Esophagus (tissue), 2 donors: ENCODE measurements around the gene PKD1L1. TPM values are rescaled to one million over a fixed set of nuclear protein-coding genes. Genes with fewer than 3 reads are reported as not detected.
"Not testable (repeated sequence)": the region's sequence is repeated elsewhere in the genome, so short reads cannot be mapped to it uniquely, and the experiment has no call there.

Source experiments
- H3K27ac ChIP-seq, 2 donors: one replicate each; pipeline ENCODE4 v1.5.1; 2013; ENCODE audit warnings: low read depth in 2 of 2, mild to moderate bottlenecking in 2 of 2, inconsistent platforms in 1 of 2, low read length in 1 of 2, moderate library complexity in 1 of 2
- H3K27me3 ChIP-seq, 2 donors: one replicate each; pipeline ENCODE4 v1.6.1; 2013; ENCODE audit warnings: low read length in 2 of 2, control low read depth in 1 of 2, mild to moderate bottlenecking in 1 of 2; ENCODE audit not compliant: insufficient read depth in 2 of 2, control insufficient read depth in 1 of 2
- H3K36me3 ChIP-seq, 2 donors: one replicate each; pipeline ENCODE4 v1.6.1; 2013; ENCODE audit warnings: low read length in 1 of 2; ENCODE audit not compliant: control insufficient read depth in 2 of 2, insufficient read depth in 2 of 2
- H3K4me1 ChIP-seq, 2 donors: one replicate each; pipeline ENCODE4 v1.6.1; 2013; ENCODE audit warnings: low read length in 1 of 2; ENCODE audit not compliant: control insufficient read depth in 2 of 2, insufficient read depth in 2 of 2
- H3K4me3 ChIP-seq, 2 donors: one replicate each; pipeline ENCODE4 v1.5.1; 2013; ENCODE audit warnings: low read length in 2 of 2, mild to moderate bottlenecking in 2 of 2, low read depth in 1 of 2, moderate library complexity in 1 of 2
- H3K9me3 ChIP-seq, 2 donors: one replicate each; pipeline ENCODE4 v1.6.1; 2013; ENCODE audit warnings: mild to moderate bottlenecking in 2 of 2, low read depth in 1 of 2, low read length in 1 of 2, moderate library complexity in 1 of 2; ENCODE audit not compliant: control insufficient read depth in 2 of 2, insufficient read depth in 1 of 2
- WGBS, 2 donors: extraction: QIAGEN DNeasy Blood & Tissue Kit; methylation state at CpG; one replicate each; pipeline ENCODE4 v1.1.7; 2013; 5-methylcytosine and 5-hydroxymethylcytosine counted together
- polyA plus RNA-seq, 2 donors: library from polyadenylated mRNA; stranded (reverse); fragments of 200-250 nt; gene quantifications; one replicate each; pipeline ENCODE4 v1.2.3, GENCODE V29; 2013
- donor health status: healthy with polysubstance abuse.
- donor health status: Bipolar disorder and iron deficiency.

PKD1L1 gene
- polyA plus RNA-seq, 2 donors: 0.08 to 0.25 TPM

DNA sequence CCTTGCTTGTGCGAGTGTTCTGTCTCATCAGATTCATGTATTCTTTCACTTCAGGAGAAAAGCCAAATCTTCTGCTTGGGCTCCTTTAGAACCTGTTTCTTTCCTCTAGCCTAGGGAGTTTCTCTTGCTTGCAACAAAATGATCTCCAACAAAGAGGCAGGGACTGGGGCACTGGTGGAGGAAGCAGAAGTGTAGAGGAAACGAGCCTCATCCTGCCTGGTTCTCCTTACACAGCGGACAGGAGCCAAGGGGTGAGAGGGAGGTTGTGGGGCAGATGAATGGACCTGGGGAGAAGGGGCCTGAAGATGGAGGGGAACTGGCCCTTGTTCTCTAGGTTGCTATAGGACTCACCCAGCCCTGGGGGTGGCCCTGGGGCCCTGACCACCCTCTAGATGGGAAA is 141.1 kb downstream of the PKD1L1 start:
- Histone ChIP-seq H3K4me3 (no peak overlapping the region), H3K9me3 (no peaks in the 10 kb centered on the region), H3K27me3 (no peaks in the 10 kb centered on the region), H3K27ac (peak overlapping the region in 1 of 2 donors; percentile 25), H3K36me3 (no peaks in the 10 kb centered on the region), H3K4me1 (peaks cover 0 to 8% of the 10 kb centered on the region in 2 donors)
- WGBS, 2 donors: 25 to 56% methylated on average over 3 of the region's 3 CpGs

DNA sequence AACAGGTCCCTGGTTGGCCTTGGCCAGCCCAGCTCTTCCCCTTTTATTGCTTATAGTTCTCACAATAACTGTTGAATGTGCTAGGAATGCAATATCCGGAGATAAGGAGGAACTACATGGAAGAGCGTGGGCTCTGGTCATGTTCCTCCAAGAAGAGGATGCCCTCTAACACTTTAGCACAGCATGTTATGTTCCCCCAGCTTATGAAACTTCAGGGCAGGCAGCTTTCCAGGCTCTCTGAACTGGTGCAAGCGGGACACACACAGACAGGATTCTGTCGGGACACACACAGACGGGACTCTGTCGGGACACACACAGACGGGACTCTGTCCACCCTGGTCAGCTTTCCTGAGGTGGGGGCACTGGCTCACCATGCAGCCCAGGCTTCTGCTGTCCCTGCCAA is 141.6 kb downstream of the PKD1L1 start:
- Histone ChIP-seq H3K27me3 (no peaks in the 10 kb centered on the region), H3K4me3 (no peak overlapping the region), H3K9me3 (no peaks in the 10 kb centered on the region), H3K27ac (peak overlapping the region in 1 of 2 donors; percentile 6), H3K36me3 (no peaks in the 10 kb centered on the region), H3K4me1 (peaks cover 0 to 8% of the 10 kb centered on the region in 2 donors)
- WGBS, 2 donors: 42 to 55% methylated on average over 7 of the region's 7 CpGs

DNA sequence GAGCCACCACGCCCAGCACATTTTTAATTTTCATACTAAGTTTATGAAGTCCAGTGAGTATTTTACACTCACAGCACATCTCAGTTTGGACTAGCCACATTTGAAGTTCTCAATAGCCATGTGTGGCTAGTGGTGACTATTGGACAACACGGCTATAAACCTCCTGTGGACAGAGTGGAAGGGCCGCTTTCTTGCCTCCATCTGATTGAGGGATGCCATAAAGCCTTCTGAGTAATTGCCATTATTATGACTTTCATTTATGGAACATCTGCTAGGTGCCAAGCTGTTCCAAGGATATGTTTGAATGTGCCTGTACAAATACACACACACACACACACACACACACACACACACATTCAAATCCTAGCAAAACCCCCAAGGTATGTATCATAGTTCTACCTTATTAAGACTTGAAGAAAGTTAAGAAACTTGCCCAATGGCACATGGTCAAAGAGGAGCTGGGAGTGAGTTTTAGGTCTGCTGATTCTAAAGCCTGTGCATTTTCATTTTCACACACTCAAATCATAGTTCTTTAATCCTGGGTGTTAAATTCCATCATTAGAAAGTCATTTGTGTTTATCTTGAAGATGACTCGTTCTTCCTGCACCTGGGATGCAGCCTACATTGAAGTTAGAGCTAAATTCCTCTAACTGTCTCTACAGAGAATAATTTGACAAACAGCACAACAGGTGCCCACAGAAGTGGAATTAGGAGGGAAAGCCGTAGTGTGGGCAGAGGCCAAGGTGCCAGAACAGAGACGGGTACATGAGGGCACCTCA is 143.3 kb downstream of the PKD1L1 start:
- Histone ChIP-seq H3K36me3 (no peaks in the 10 kb centered on the region), H3K27ac (no peak overlapping the region), H3K4me1 (peaks cover 0 to 8% of the 10 kb centered on the region in 2 donors), H3K4me3 (no peak overlapping the region), H3K27me3 (no peaks in the 10 kb centered on the region), H3K9me3 (no peaks in the 10 kb centered on the region)
- WGBS, 2 donors: 59% methylated on average over 6 of the region's 6 CpGs

DNA sequence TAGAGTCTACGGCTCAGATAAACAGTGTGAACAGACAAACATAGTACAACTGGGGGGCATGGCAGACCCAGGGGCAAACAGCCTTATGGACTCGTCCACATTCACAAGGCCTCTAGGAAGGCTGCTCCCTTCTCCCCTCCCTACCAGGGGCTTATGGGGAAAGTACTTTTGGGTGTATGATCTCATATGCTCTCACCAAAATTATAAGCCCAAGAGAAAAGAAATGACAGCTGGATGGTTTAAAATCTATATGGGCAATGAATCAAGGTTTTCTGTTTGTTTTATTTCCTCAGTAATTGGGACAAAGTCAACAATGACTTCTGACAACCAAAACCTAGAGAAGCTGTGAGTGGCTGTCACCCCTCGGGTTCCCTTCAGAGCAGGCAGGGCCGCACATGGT is 144.4 kb downstream of the PKD1L1 start:
- Histone ChIP-seq H3K27ac (no peak overlapping the region), H3K4me3 (no peak overlapping the region), H3K27me3 (no peaks in the 10 kb centered on the region), H3K36me3 (no peaks in the 10 kb centered on the region), H3K4me1 (peaks cover 0 to 8% of the 10 kb centered on the region in 2 donors), H3K9me3 (no peaks in the 10 kb centered on the region)
- WGBS, 2 donors: 71 to 86% methylated on average over 4 of the region's 4 CpGs

DNA sequence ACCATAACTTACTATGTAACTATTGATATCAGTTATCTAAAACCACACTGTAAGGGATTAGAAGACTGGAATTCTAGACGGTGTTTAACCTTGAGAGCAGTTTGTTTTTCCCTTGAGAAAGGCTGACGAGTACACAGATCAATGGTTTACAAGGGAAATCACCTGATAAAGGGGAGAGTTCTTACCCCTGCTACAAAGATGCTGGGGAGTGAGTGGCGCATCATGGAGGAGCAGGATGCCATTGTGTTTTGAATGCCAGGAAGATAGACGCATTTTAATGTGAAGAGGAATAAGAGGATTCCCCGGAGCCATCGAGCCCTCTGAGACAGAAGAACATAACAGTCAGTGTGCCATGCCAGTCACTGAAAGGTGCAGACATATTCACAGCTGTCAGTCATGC is 145.2 kb downstream of the PKD1L1 start:
- H3K4me3 ChIP-seq: no peak overlapping the region
- 81 to 91% methylated on average over 6 of the region's 6 CpGs for WGBS, 2 donors
- H3K27ac ChIP-seq: no peak overlapping the region
- H3K9me3 ChIP-seq: no peaks in the 10 kb centered on the region
- no peaks in the 10 kb centered on the region for H3K36me3 ChIP-seq
- H3K4me1 ChIP-seq: peaks cover 0 to 8% of the 10 kb centered on the region in 2 donors
- no peaks in the 10 kb centered on the region for H3K27me3 ChIP-seq

DNA sequence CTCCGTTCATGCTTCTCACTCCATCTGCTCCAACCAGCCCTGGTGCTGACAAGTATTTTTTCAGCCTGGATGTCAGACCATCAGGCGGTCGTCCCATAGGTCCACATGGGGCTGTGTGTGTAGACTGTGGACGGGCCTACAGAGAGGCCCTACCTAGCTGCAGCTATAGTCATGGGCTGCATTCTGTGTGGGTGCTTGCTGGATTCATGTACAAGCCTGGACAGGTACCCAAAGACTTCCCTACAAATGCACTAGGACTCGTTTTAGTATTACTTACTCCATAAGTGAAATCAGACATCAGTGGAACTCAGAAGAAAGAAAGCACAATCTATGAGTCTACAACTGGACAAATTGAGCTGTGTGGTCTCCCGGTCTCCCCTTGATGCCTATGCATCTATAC is 146.8 kb downstream of the PKD1L1 start:
- no peak overlapping the region for H3K4me3 ChIP-seq
- H3K9me3 ChIP-seq: no peaks in the 10 kb centered on the region
- 62 to 72% methylated on average over 6 of the region's 6 CpGs for WGBS, 2 donors
- no peaks in the 10 kb centered on the region for H3K36me3 ChIP-seq
- H3K27ac ChIP-seq: no peak overlapping the region
- H3K27me3 ChIP-seq: no peaks in the 10 kb centered on the region
- H3K4me1 ChIP-seq: peaks cover 0 to 3% of the 10 kb centered on the region in 2 donors

DNA sequence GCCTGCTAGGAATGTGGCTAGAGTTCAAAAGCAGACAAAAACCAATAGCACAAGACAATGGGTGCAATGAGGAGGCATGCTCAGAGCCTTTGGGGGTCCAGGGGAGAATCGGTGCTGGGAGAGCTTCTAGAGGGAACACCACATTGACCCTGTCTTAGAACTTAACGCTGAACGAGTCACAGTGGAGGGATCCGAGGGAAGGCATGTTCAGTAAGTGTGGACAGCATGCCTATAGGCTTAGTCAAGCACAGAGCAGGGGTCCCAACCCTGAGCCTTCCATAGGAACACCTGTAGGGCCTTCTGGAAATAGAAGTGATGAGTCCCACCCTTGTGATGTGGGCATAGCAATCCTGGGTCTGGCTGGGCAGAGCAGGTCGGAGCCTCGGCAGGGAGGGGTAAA is 148.7 kb downstream of the PKD1L1 start:
- Histone ChIP-seq H3K27ac (no peak overlapping the region), H3K9me3 (no peaks in the 10 kb centered on the region), H3K36me3 (no peaks in the 10 kb centered on the region), H3K4me3 (no peak overlapping the region), H3K27me3 (no peaks in the 10 kb centered on the region), H3K4me1 (peaks cover 0 to 3% of the 10 kb centered on the region in 2 donors)
- 88 to 93% methylated on average over 6 of the region's 6 CpGs for WGBS, 2 donors

DNA sequence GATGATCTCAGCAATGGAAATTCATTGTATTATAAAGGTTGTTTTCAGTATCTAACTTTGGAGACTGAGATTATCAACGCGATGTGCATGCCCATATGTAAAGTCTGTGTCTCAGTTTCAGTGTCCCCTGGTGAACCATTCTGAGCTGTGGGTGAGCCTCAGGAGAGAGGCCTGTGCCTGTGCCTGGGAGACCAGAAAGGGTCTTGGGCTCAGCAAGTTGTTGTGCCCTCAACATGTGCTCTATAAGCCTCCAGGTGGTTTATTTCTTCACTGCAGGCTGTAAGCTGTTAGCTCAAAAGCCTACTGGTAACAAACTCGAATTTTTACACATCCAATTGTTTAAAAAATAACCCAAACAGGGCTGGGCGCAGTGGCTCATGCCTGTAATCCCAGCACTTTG is 151.9 kb downstream of the PKD1L1 start:
- Histone ChIP-seq H3K27me3 (no peaks in the 10 kb centered on the region), H3K36me3 (no peaks in the 10 kb centered on the region), H3K4me3 (no peak overlapping the region), H3K4me1 (no peaks in the 10 kb centered on the region), H3K9me3 (no peaks in the 10 kb centered on the region), H3K27ac (no peak overlapping the region)
- WGBS, 2 donors: 79 to 83% methylated on average over 4 of the region's 4 CpGs

DNA sequence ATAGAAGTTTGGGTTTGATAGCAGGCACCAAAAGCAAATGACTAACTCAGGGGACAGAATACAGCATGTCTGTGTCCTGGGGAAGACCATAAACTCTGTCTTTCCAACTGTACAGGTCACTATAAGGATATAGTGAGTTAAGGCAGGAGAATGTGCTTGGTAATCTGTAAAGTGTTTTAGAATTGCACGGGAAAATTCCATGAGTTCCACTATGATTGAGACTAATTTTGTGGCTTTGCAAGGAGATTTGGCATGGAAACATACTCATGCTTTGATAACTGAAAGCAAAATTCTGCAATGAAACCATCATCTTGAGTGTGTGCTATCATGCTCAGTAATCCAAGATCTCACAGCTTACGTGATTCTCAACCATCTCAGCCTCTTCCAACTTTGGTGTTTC is 152.6 kb downstream of the PKD1L1 start:
- H3K27ac ChIP-seq: no peak overlapping the region
- no peaks in the 10 kb centered on the region for H3K36me3 ChIP-seq
- no peak overlapping the region for H3K4me3 ChIP-seq
- no peaks in the 10 kb centered on the region for H3K27me3 ChIP-seq
- 67 to 68% methylated on average over 2 of the region's 2 CpGs for WGBS, 2 donors
- no peaks in the 10 kb centered on the region for H3K4me1 ChIP-seq
- no peaks in the 10 kb centered on the region for H3K9me3 ChIP-seq

DNA sequence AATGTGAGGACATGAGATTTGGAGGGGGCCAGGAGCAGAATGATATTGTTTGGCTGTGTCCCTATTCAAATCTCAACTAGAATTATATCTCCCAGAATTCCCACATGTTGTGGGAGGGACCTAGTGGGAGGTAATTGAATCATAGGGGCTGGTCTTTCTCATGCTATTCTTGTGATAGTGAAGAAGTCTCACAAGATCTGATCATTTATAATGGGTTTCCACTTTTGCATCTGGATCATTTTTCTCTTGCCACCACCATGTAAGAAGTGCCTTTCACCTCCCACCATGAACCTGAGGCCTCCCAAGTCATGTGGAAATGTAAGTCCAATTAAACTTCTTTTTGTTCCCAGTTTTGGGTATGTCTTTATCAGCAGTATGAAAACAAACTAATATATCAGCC is 153.1 kb downstream of the PKD1L1 start:
- H3K36me3 ChIP-seq, H3K27ac ChIP-seq, H3K27me3 ChIP-seq, H3K9me3 ChIP-seq, H3K4me3 ChIP-seq, H3K4me1 ChIP-seq: not testable (repeated sequence)
